AG10803 (cell line): ENCODE data around the gene ZBTB16.
A peak's percentile ranks its signal among the peaks of the same experiment; 100 is the strongest.

Experiments
- DNase-seq: peaks from one replicate; pipeline ENCODE4 v3.0.0; 2010; ENCODE audit warnings: low read depth
- H3K4me3 ChIP-seq: 2 replicates; pipeline ENCODE4 v1.5.1; 2011; ENCODE audit warnings: mild to moderate bottlenecking, low read length, control low read depth
- TF ChIP-seq, protein P1 (sequence below): conservative IDR thresholded peaks from 2 replicates; pipeline ENCODE4 v1.5.1; 2011; ENCODE audit warnings: mild to moderate bottlenecking, low read length, control low read depth, inconsistent platforms

Gene ZBTB16, protein sequence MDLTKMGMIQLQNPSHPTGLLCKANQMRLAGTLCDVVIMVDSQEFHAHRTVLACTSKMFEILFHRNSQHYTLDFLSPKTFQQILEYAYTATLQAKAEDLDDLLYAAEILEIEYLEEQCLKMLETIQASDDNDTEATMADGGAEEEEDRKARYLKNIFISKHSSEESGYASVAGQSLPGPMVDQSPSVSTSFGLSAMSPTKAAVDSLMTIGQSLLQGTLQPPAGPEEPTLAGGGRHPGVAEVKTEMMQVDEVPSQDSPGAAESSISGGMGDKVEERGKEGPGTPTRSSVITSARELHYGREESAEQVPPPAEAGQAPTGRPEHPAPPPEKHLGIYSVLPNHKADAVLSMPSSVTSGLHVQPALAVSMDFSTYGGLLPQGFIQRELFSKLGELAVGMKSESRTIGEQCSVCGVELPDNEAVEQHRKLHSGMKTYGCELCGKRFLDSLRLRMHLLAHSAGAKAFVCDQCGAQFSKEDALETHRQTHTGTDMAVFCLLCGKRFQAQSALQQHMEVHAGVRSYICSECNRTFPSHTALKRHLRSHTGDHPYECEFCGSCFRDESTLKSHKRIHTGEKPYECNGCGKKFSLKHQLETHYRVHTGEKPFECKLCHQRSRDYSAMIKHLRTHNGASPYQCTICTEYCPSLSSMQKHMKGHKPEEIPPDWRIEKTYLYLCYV

DNA sequence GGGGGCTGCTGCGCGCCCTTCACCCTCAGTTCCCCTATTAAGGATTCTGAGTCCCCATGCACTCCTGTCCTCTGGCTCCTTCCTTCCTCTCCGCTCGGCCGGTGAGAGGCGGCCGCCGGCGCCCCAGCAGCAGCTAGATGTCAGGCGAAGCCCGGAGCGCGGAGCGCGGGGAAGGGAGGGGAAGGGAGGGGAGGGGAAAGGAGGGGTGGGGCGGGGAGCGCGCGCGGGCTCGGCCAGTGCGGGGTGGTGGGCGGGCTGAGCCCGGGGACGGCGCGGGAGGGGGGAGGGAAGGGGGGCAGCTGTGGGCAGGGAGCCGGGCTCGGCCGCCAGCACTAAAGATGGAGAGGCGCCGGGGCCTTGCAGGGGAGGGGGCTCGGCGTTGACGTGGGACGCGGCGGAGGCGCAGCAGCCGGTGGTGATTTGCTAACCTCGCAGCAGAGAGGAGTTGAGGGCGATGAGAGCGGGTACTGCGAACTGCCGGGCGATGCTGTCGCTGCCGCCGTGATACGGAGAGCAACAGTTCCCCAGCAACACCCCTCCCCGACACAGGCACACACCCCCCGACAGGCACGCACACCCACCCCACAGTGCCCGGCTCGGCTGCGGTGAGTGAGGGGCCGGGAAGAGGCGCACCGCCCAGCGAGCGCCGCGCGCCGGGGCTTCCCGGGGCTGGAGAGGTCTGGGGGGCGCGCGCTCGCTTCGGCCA is at the start of gene ZBTB16:
Gene ZBTB16 (plus strand): TSS at position 434 of the 706 bp plus-strand sequence. CDS start 3,590 bp downstream, outside the sequence.
- no peak for DNase-seq
- H3K4me3 ChIP-seq: peak within 1 kb of the TSS; percentile 63
- TF ChIP-seq, protein P1, sequence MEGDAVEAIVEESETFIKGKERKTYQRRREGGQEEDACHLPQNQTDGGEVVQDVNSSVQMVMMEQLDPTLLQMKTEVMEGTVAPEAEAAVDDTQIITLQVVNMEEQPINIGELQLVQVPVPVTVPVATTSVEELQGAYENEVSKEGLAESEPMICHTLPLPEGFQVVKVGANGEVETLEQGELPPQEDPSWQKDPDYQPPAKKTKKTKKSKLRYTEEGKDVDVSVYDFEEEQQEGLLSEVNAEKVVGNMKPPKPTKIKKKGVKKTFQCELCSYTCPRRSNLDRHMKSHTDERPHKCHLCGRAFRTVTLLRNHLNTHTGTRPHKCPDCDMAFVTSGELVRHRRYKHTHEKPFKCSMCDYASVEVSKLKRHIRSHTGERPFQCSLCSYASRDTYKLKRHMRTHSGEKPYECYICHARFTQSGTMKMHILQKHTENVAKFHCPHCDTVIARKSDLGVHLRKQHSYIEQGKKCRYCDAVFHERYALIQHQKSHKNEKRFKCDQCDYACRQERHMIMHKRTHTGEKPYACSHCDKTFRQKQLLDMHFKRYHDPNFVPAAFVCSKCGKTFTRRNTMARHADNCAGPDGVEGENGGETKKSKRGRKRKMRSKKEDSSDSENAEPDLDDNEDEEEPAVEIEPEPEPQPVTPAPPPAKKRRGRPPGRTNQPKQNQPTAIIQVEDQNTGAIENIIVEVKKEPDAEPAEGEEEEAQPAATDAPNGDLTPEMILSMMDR: no peak

DNA sequence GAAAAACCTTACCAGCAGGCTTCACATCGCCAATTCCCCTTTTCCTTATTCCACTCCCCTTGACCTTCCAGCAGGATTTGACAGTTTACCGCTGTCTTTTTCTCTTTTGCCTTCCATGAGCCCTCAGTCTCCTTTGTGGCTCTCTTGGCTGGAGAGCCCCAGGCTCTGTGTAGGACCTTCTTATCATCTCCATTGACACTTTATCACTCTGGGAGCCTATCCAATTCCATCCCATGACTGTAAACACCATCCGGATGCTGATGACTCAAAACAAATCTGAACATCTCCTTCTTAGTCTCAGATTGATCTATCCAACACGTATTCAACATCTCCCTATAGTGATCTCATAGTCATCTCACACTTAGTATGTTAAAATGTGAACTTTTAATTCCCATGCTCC is 48.6 kb upstream of the ZBTB16 start:
- TF ChIP-seq, protein P1: no peak
- DNase-seq: no peak
- no peak overlapping the region for H3K4me3 ChIP-seq

DNA sequence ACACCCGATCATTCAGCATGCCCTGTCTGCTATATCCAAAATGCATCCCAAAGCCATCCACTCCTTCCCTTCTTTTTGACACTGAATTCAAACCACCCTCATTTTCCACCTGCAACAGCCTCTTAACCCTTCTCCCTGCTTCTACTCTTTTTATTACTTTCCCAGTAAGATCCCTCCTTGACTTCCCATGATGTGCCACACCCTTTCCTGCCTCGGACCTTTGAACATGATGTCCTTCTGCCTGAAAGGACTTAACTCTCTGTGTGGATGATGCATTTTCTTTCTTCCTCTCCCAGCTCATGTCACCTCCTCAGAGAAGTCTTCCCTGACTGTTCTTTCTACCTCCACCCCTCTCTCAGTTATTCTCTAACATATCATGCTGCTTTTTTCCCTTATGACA is 48.1 kb upstream of the ZBTB16 start:
- TF ChIP-seq, protein P1: no peak
- DNase-seq: no peak
- no peak overlapping the region for H3K4me3 ChIP-seq

DNA sequence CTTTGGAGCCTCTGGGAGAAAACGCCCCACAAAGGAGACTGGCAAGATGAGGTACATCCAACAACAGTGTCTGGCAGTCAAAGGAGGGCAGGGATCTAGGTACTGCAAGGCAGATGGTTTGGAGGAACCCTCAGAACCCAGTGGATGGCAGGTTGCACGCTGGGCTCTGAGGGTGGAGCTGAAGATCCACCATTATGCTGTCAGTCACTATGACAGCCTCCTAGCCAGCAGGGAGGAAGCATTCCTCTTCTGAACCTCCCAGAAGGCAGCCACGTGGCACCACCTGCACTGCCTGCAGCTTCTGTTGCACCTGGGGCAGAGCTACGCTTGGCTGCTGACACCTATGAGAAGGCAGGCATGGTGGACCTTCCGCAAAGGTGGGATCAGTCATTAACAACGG is 44.4 kb upstream of the ZBTB16 start:
- TF ChIP-seq, protein P1: no peak
- no peak overlapping the region for H3K4me3 ChIP-seq
- DNase-seq: no peak

DNA sequence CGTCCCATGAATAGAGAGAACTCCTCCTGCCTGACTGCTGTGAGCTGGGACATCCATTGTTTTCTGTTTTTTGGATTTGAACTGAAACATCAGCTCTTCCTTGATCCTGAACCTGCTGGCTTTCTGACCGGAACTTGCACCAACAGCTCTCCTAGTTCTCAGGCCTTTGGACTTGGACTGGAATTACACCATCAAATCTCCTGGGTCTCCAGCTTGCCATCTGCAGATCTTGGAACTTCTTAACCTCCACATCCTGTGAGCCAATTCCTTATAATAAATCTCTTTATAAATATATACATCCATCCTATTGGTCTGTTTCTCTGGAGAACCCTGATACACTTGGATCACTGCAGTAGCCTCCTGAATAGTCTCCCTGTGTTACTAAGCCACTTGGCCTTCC is 42.5 kb upstream of the ZBTB16 start:
- DNase-seq: no peak
- TF ChIP-seq, protein P1: no peak
- no peak overlapping the region for H3K4me3 ChIP-seq

DNA sequence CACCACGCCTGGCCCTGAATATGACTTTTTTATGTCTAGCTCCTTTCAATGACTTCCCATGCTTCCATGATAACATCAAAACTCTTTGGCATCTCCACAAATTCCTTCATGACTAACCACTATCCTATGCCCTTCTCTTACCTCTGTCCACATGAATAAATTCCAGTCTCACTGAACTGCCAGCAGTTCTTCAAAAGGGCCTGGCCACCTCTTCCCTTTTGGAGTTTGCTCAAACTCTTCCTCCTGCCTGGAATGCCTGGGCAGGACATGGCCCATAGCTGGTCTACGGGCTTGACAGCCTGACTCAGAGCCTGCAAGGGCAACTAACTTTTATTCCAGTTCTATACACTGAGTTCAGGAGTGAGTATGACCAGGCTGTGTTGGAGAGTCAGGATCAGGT is 41.8 kb upstream of the ZBTB16 start:
- DNase-seq: peak; percentile 23
- TF ChIP-seq, protein P1: no peak
- no peak overlapping the region for H3K4me3 ChIP-seq
